CD4-positive, alpha-beta T cell (primary cell): ENCODE data around the gene NOS1. TPM values are rescaled to one million over a fixed set of nuclear protein-coding genes. Genes with fewer than 3 reads are reported as not detected.

Source experiments
- ATAC-seq: fragments of 200-7000 bp; cut with Tn5 transposase; one replicate; pipeline ENCODE4 v1.10.0; 2022; ENCODE audit warnings: mild to moderate bottlenecking; ENCODE audit not compliant: poor library complexity
- CTCF ChIA-PET: fragments of 350-600 bp; sonication (Branson Sonifier 250); formaldehyde crosslinking; loops from one replicate; lab custom pipeline; 2021; ENCODE audit warnings: antibody characterized with exemption, inconsistent platforms; lab: Charles Lee
- POLR2A ChIA-PET: fragments of 350-600 bp; sonication (Branson Sonifier 250); formaldehyde crosslinking; loops from one replicate; lab custom pipeline; 2021; ENCODE audit warnings: antibody characterized with exemption, inconsistent platforms; lab: Charles Lee
- DNase-seq, 14 experiments: peaks; one replicate each; pipeline ENCODE4 v3.0.0-alpha.2; 2013 to 2020; ENCODE audit warnings: mixed read lengths in 2 of 14
- H3K27ac ChIP-seq, 2 donors: one replicate each; pipeline versions ENCODE4 v1.5.1 to v1.7.0; 2013; ENCODE audit warnings: low read length in 2 of 2, low read depth in 1 of 2, mild to moderate bottlenecking in 1 of 2
- H3K27me3 ChIP-seq, 2 experiments: 1 replicate in 1 of 2; 2 replicates in 1 of 2; pipeline versions ENCODE4 v1.6.1 to v1.7.0; 2013; ENCODE audit warnings: low read length in 2 of 2, control low read depth in 1 of 2, mild to moderate bottlenecking in 1 of 2, moderate library complexity in 1 of 2; ENCODE audit not compliant: insufficient read depth in 2 of 2, control insufficient read depth in 1 of 2
- H3K36me3 ChIP-seq: one replicate; pipeline ENCODE4 v1.6.1; 2013; ENCODE audit warnings: low read length, control low read depth; ENCODE audit not compliant: insufficient read depth
- H3K4me1 ChIP-seq: one replicate; pipeline ENCODE4 v1.6.1; 2013; ENCODE audit warnings: low read length, control low read depth; ENCODE audit not compliant: insufficient read depth
- H3K4me3 ChIP-seq: one replicate; pipeline ENCODE4 v1.5.1; 2013; ENCODE audit warnings: mild to moderate bottlenecking, low read length, moderate library complexity
- H3K9me3 ChIP-seq, 2 experiments: 1 replicate in 1 of 2; 2 replicates in 1 of 2; pipeline versions ENCODE4 v1.6.1 to v1.7.0; 2013; ENCODE audit warnings: low read length in 2 of 2, mild to moderate bottlenecking in 2 of 2, control low read depth in 1 of 2, moderate library complexity in 1 of 2; ENCODE audit not compliant: control insufficient read depth in 1 of 2, insufficient read depth in 1 of 2
- H3K27ac Mint-ChIP-seq: one replicate; pipeline ENCODE4 v1.8.0; 2020; ENCODE audit warnings: mixed read lengths
- H3K27me3 Mint-ChIP-seq: one replicate; pipeline ENCODE4 v1.8.0; 2021; ENCODE audit warnings: mixed read lengths
- H3K36me3 Mint-ChIP-seq: one replicate; pipeline ENCODE4 v1.8.0; 2021; ENCODE audit warnings: low read depth, mixed read lengths
- H3K4me1 Mint-ChIP-seq: one replicate; pipeline ENCODE4 v1.8.0; 2021; ENCODE audit warnings: low read depth, mixed read lengths
- H3K4me3 Mint-ChIP-seq: one replicate; pipeline ENCODE4 v1.8.0; 2020; ENCODE audit warnings: mild to moderate bottlenecking, mixed read lengths
- H3K9me3 Mint-ChIP-seq: one replicate; pipeline ENCODE4 v1.8.0; 2020; ENCODE audit warnings: mixed read lengths
- CTCF ChIP-seq: fragments of 200-600 bp; IDR thresholded peaks from one replicate; pipeline ENCODE4 v1.8.0; 2022; ENCODE audit warnings: antibody characterized with exemption, mild to moderate bottlenecking
- intact Hi-C, 2 experiments: fragments of 100-400 bp; cut with DNase I in 1 of 2; cut with micrococcal nuclease in 1 of 2; formaldehyde crosslinking; loops; one replicate each; pipeline versions ENCODE4 v1.15.1 to v1.9.0; 2023 to 2025; cut with DNase I, micrococcal nuclease
- total RNA-seq, 174 experiments: library from RNA in 2 of 174; stranded (reverse) in 2 of 174; gene quantifications; one replicate each; pipeline ENCODE4 v1.2.3 and lab custom pipeline; 2021 to 2026

Gene NOS1
- total RNA-seq, 2 experiments from 2014 or later, result not detected

- DNase-seq, result no peak
- no peaks in the 10 kb centered on the region for H3K4me1 ChIP-seq
- TF ChIP-seq CTCF, result no peak
- Mint-ChIP-seq H3K27me3 (peaks cover 5% of the 10 kb centered on the region), H3K4me1 (no peaks in the 10 kb centered on the region), H3K4me3 (no peak overlapping the region), H3K9me3 (peaks cover 7% of the 10 kb centered on the region), H3K36me3 (no peaks in the 10 kb centered on the region), H3K27ac (no peak overlapping the region)
- H3K27me3 ChIP-seq, result peaks cover 0 to 3% of the 10 kb centered on the region in 2 experiments
- intact Hi-C loops, result no loop called here
- CTCF ChIA-PET, result no interaction called here
- H3K27ac ChIP-seq, result no peak overlapping the region
- no peak overlapping the region for H3K4me3 ChIP-seq
- POLR2A ChIA-PET, result no interaction called here
- no peak for ATAC-seq
- no peaks in the 10 kb centered on the region for H3K36me3 ChIP-seq
- peaks cover 5 to 8% of the 10 kb centered on the region in 2 experiments for H3K9me3 ChIP-seq
Measured at GRCh38 chr12:117394491-117394890, 33.1 kb upstream of the NOS1 start.

GRCh38 chr12:117393656-117394055 lies 32.2 kb upstream of the NOS1 start:
- intact Hi-C loops, result no loop called here
- DNase-seq, result no peak
- CTCF ChIA-PET, result no interaction called here
- no peak for ATAC-seq
- Histone ChIP-seq H3K4me3 (no peak overlapping the region), H3K27ac (no peak overlapping the region), H3K4me1 (no peaks in the 10 kb centered on the region), H3K36me3 (no peaks in the 10 kb centered on the region), H3K9me3 (peaks cover 5 to 11% of the 10 kb centered on the region in 2 experiments), H3K27me3 (peaks cover 0 to 3% of the 10 kb centered on the region in 2 experiments)
- POLR2A ChIA-PET, result no interaction called here
- H3K36me3 Mint-ChIP-seq, result no peaks in the 10 kb centered on the region
- H3K9me3 Mint-ChIP-seq, result peaks cover 3% of the 10 kb centered on the region
- no peak overlapping the region for H3K4me3 Mint-ChIP-seq
- H3K27me3 Mint-ChIP-seq, result peaks cover 9% of the 10 kb centered on the region
- no peaks in the 10 kb centered on the region for H3K4me1 Mint-ChIP-seq
- no peak overlapping the region for H3K27ac Mint-ChIP-seq
- no peak for TF ChIP-seq CTCF

GRCh38 chr12:117390866-117391265 lies 29.4 kb upstream of the NOS1 start:
- intact Hi-C loops, result no loop called here
- Histone ChIP-seq H3K27ac (no peak overlapping the region), H3K27me3 (no peaks in the 10 kb centered on the region), H3K9me3 (peaks cover 0 to 3% of the 10 kb centered on the region in 2 experiments), H3K4me3 (no peak overlapping the region), H3K36me3 (no peaks in the 10 kb centered on the region), H3K4me1 (no peaks in the 10 kb centered on the region)
- Mint-ChIP-seq H3K4me1 (no peaks in the 10 kb centered on the region), H3K27ac (no peak overlapping the region), H3K27me3 (peaks cover 9% of the 10 kb centered on the region), H3K4me3 (no peak overlapping the region), H3K9me3 (peaks cover 3% of the 10 kb centered on the region), H3K36me3 (no peaks in the 10 kb centered on the region)
- ATAC-seq, result no peak
- ChIA-PET POLR2A (no interaction called here), CTCF (no interaction called here)
- DNase-seq, result no peak
- no peak for TF ChIP-seq CTCF
